Measurements from ENCODE around the gene ZNF653. TPM values are rescaled to one million over a fixed set of nuclear protein-coding genes. Genes with fewer than 3 reads are reported as not detected.
A peak's percentile ranks its signal among the peaks of the same experiment; 100 is the strongest.

Gene ZNF653
- total RNA-seq, 5 donors from 2014 or later (not counting 1 experiment from before 2014, with no cell fraction given), result 12.7 to 24.8 (median 22.2) TPM

- ChIA-PET POLR2A (interaction anchor here (0.5 to 0.7 kb wide), 3 partner anchors 24 to 630 kb away, joined by 4 to 8 read pairs (median 4); no protein-coding TSS in a partner anchor), CTCF (interaction anchor here in 1 of 2 donors (0.5 to 1.4 kb wide), 5 partner anchors 30 to 1039 kb away, joined by 3 to 6 read pairs (median 4); partner anchors contain the start of genes ELOF1 and ZNF491)
- H3K4me1 ChIP-seq (ENCODE audit: control insufficient read depth in 1 of 2, extremely low read depth in 1 of 2, insufficient read depth in 2 of 2, low read length in 2 of 2), result peaks cover 6 to 20% of the 10 kb centered on the region in 2 experiments
- no peaks in the 10 kb centered on the region for H3K9me3 Mint-ChIP-seq
- peak within 1 kb of the TSS; percentile 87 for H3K27ac ChIP-seq (ENCODE audit: low read length)
- H3K36me3 ChIP-seq (ENCODE audit: control insufficient read depth in 2 of 2, extremely low read depth in 1 of 2, insufficient read depth in 1 of 2, low read length in 1 of 2), result peaks cover 0 to 4% of the 10 kb centered on the region in 2 donors
- H3K9me3 ChIP-seq, result no peaks in the 10 kb centered on the region
- H3K4me3 Mint-ChIP-seq, result peak within 1 kb of the TSS; percentile 91 to 97 (median 95)
- H3K27ac Mint-ChIP-seq, result peak within 1 kb of the TSS; percentile 90 to 95
- H3K36me3 Mint-ChIP-seq, result peaks cover 5% of the 10 kb centered on the region
- under 1% methylated on average over 45 of the region's 47 CpGs for WGBS (ENCODE audit: insufficient coverage)
- peak; percentile 81 to 95 (median 90) for DNase-seq
- peaks cover 21 to 23% (median 22%) of the 10 kb centered on the region in 3 donors for H3K4me1 Mint-ChIP-seq
- no peaks in the 10 kb centered on the region for H3K27me3 ChIP-seq (replicated peaks in 1 of 2; ENCODE audit: control insufficient read depth in 2 of 2, extremely low read depth in 1 of 2, insufficient read depth in 2 of 2, low read length in 1 of 2)
- no peaks in the 10 kb centered on the region for H3K27me3 Mint-ChIP-seq
- H3K4me3 ChIP-seq (ENCODE audit: control insufficient read depth in 1 of 2, extremely low read depth in 1 of 2, low read length in 1 of 2), result peak within 1 kb of the TSS; percentile 85 to 96
- peak; percentile 99 to 100 (median 100) for ATAC-seq (replicated peaks in 1 of 4)
These were observed 23.1 kb upstream of the ZNF653 start, which contains the start of gene ECSIT for GRCh38 chr19:11528551-11529341. TSS of gene ECSIT (minus strand) at chr19:11529134. CDS start at chr19:11519170, 9,964 bp downstream.

DNA sequence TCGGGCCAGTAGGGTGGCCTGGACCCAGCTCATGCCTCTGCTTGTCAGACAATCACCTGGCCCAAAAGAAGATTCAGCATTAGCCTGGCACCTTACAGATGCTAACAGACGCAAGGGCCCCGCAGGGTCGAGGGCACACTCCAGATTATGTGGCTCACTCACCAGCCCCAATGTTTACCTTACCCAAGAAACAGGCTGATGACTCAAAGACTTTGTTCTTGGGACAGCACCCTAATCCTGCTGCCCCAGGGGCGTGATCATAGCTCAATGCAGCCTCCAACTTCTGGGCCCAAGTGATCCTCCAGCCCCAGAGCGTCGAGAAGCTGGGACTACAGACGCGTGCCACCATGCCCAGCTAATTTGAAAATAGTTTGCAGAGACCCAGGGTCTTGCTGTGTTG is 13.5 kb upstream of the ZNF653 start:
- H3K9me3 ChIP-seq, result no peaks in the 10 kb centered on the region
- ATAC-seq (replicated peaks in 1 of 4), result no peak
- no peak overlapping the region for H3K4me3 ChIP-seq (ENCODE audit: control insufficient read depth in 1 of 2, extremely low read depth in 1 of 2, low read length in 1 of 2)
- Mint-ChIP-seq H3K36me3 (peaks cover 31% of the 10 kb centered on the region), H3K27me3 (no peaks in the 10 kb centered on the region), H3K4me3 (no peak overlapping the region), H3K27ac (peak overlapping the region in 1 of 2 donors; percentile 4), H3K9me3 (no peaks in the 10 kb centered on the region), H3K4me1 (peaks cover 0 to 5% (median 0%) of the 10 kb centered on the region in 3 donors)
- 92% methylated on average over 9 of the region's 9 CpGs for WGBS (ENCODE audit: insufficient coverage)
- H3K27me3 ChIP-seq (replicated peaks in 1 of 2; ENCODE audit: control insufficient read depth in 2 of 2, extremely low read depth in 1 of 2, insufficient read depth in 2 of 2, low read length in 1 of 2), result no peaks in the 10 kb centered on the region
- no peaks in the 10 kb centered on the region for H3K4me1 ChIP-seq (ENCODE audit: control insufficient read depth in 1 of 2, extremely low read depth in 1 of 2, insufficient read depth in 2 of 2, low read length in 2 of 2)
- DNase-seq, result no peak
- H3K27ac ChIP-seq (ENCODE audit: low read length), result no peak overlapping the region
- ChIA-PET POLR2A (no interaction called here), CTCF (no interaction called here)
- H3K36me3 ChIP-seq (ENCODE audit: control insufficient read depth in 2 of 2, extremely low read depth in 1 of 2, insufficient read depth in 1 of 2, low read length in 1 of 2), result peaks cover 3 to 28% of the 10 kb centered on the region in 2 donors

GRCh38 chr19:11513946-11514345 is 8.3 kb upstream of the ZNF653 start:
- WGBS (ENCODE audit: insufficient coverage), result 96% methylated on average over 18 of the region's 20 CpGs
- ChIA-PET POLR2A (no interaction called here), CTCF (no interaction called here)
- H3K4me1 Mint-ChIP-seq, result no peaks in the 10 kb centered on the region
- no peaks in the 10 kb centered on the region for H3K9me3 Mint-ChIP-seq
- no peak for ATAC-seq (replicated peaks in 1 of 4)
- Histone ChIP-seq H3K27ac (ENCODE audit: low read length) (no peak overlapping the region), H3K27me3 (replicated peaks in 1 of 2; ENCODE audit: control insufficient read depth in 2 of 2, extremely low read depth in 1 of 2, insufficient read depth in 2 of 2, low read length in 1 of 2) (no peaks in the 10 kb centered on the region), H3K4me1 (ENCODE audit: control insufficient read depth in 1 of 2, extremely low read depth in 1 of 2, insufficient read depth in 2 of 2, low read length in 2 of 2) (no peaks in the 10 kb centered on the region), H3K9me3 (no peaks in the 10 kb centered on the region), H3K36me3 (ENCODE audit: control insufficient read depth in 2 of 2, extremely low read depth in 1 of 2, insufficient read depth in 1 of 2, low read length in 1 of 2) (peaks cover 7 to 38% of the 10 kb centered on the region in 2 donors), H3K4me3 (ENCODE audit: control insufficient read depth in 1 of 2, extremely low read depth in 1 of 2, low read length in 1 of 2) (no peak overlapping the region)
- peaks cover 28% of the 10 kb centered on the region for H3K36me3 Mint-ChIP-seq
- no peak overlapping the region for H3K4me3 Mint-ChIP-seq
- no peaks in the 10 kb centered on the region for H3K27me3 Mint-ChIP-seq
- DNase-seq, result no peak
- no peak overlapping the region for H3K27ac Mint-ChIP-seq

DNA sequence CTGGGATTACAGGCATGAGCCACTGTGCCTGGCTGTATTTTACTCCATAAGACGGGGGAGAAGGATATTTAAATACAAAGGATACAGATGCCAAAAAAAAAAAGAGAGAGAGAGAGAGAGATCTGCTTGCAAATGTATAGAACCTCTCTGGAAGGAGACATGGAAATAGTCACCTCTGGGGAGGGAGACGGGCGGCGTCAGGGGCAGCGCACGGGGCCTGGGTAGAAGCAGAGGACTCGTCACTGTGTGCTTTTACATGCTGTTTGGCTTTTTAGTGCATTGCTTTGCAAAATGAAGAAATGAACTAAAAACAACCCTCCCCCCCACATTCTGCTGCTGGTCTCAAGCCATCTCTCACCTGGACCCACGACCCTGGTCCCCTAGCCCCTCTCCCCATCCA is 4.8 kb upstream of the ZNF653 start:
- WGBS (ENCODE audit: insufficient coverage), result 75% methylated on average over 1 of the region's 8 CpGs
- Histone ChIP-seq H3K27ac (ENCODE audit: low read length) (no peak overlapping the region), H3K4me1 (ENCODE audit: control insufficient read depth in 1 of 2, extremely low read depth in 1 of 2, insufficient read depth in 2 of 2, low read length in 2 of 2) (peaks cover 2 to 12% of the 10 kb centered on the region in 2 experiments), H3K9me3 (no peaks in the 10 kb centered on the region), H3K27me3 (replicated peaks in 1 of 2; ENCODE audit: control insufficient read depth in 2 of 2, extremely low read depth in 1 of 2, insufficient read depth in 2 of 2, low read length in 1 of 2) (no peaks in the 10 kb centered on the region), H3K4me3 (ENCODE audit: control insufficient read depth in 1 of 2, extremely low read depth in 1 of 2, low read length in 1 of 2) (no peak overlapping the region), H3K36me3 (ENCODE audit: control insufficient read depth in 2 of 2, extremely low read depth in 1 of 2, insufficient read depth in 1 of 2, low read length in 1 of 2) (peaks cover 7 to 25% of the 10 kb centered on the region in 2 donors)
- Mint-ChIP-seq H3K4me1 (peaks cover 6 to 8% (median 7%) of the 10 kb centered on the region in 3 donors), H3K27ac (no peak overlapping the region), H3K27me3 (no peaks in the 10 kb centered on the region), H3K4me3 (no peak overlapping the region), H3K9me3 (no peaks in the 10 kb centered on the region), H3K36me3 (peaks cover 18% of the 10 kb centered on the region)
- ATAC-seq (replicated peaks in 1 of 4), result no peak
- DNase-seq, result no peak
- ChIA-PET POLR2A (no interaction called here), CTCF (no interaction called here)

DNA sequence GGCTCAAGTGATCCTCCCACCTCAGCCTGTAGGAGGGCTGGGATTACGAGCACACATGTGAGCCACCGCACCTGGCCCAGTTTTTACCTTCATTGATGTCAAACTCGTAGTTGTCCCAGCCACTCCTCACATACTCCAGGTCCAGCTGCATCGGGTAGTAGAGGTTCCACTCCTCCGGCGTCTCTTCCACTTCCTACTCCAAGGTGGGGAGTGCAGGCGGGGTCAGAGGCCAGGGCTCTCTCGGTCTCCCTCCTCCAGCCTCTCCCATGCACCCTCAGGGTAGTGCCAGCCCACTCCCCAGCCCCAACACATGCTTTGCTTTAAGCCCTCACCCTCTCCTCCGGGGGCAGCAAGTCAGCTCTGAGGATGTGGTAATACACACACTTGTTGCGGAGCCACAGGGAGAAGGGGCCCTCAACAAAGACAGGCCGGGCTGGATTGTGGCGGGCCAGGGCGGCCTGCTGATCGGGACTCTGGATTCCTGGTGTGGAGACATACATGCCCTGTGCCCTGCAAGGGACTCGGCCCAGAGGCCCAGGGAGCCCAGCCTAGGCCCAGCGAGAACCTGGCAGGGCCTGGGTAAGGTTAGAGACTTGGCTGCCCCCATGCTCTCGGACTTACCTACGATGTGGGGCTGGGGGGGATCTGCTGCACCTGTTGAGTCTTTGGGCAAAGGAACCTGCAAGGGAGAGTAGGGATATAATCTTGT is 1.9 kb upstream of the ZNF653 start:
- Histone ChIP-seq H3K4me1 (ENCODE audit: control insufficient read depth in 1 of 2, extremely low read depth in 1 of 2, insufficient read depth in 2 of 2, low read length in 2 of 2) (peaks cover 2 to 21% of the 10 kb centered on the region in 2 experiments), H3K27ac (ENCODE audit: low read length) (no peak overlapping the region), H3K4me3 (ENCODE audit: control insufficient read depth in 1 of 2, extremely low read depth in 1 of 2, low read length in 1 of 2) (no peak overlapping the region), H3K36me3 (ENCODE audit: control insufficient read depth in 2 of 2, extremely low read depth in 1 of 2, insufficient read depth in 1 of 2, low read length in 1 of 2) (peaks cover 6 to 11% of the 10 kb centered on the region in 2 donors), H3K9me3 (no peaks in the 10 kb centered on the region), H3K27me3 (replicated peaks in 1 of 2; ENCODE audit: control insufficient read depth in 2 of 2, extremely low read depth in 1 of 2, insufficient read depth in 2 of 2, low read length in 1 of 2) (no peaks in the 10 kb centered on the region)
- no peaks in the 10 kb centered on the region for H3K9me3 Mint-ChIP-seq
- no peaks in the 10 kb centered on the region for H3K27me3 Mint-ChIP-seq
- no peak overlapping the region for H3K27ac Mint-ChIP-seq
- 93% methylated on average over 11 of the region's 18 CpGs for WGBS (ENCODE audit: insufficient coverage)
- CTCF ChIA-PET, result no interaction called here
- H3K4me3 Mint-ChIP-seq, result peak overlapping the region; percentile 9 to 83 (median 71)
- POLR2A ChIA-PET, result no interaction called here
- DNase-seq (no peak), ATAC-seq (replicated peaks in 1 of 4) (no peak)
- peaks cover 18% of the 10 kb centered on the region for H3K36me3 Mint-ChIP-seq
- H3K4me1 Mint-ChIP-seq, result peaks cover 15 to 16% (median 16%) of the 10 kb centered on the region in 3 donors

GRCh38 chr19:11506967-11507366 is 1.3 kb upstream of the ZNF653 start:
- H3K4me1 Mint-ChIP-seq, result peaks cover 15 to 16% (median 16%) of the 10 kb centered on the region in 3 donors
- no peaks in the 10 kb centered on the region for H3K27me3 ChIP-seq (replicated peaks in 1 of 2; ENCODE audit: control insufficient read depth in 2 of 2, extremely low read depth in 1 of 2, insufficient read depth in 2 of 2, low read length in 1 of 2)
- peaks cover 18% of the 10 kb centered on the region for H3K36me3 Mint-ChIP-seq
- no peaks in the 10 kb centered on the region for H3K9me3 Mint-ChIP-seq
- no peaks in the 10 kb centered on the region for H3K27me3 Mint-ChIP-seq
- ChIA-PET CTCF (no interaction called here), POLR2A (no interaction called here)
- 100% methylated on average over 2 of the region's 6 CpGs for WGBS (ENCODE audit: insufficient coverage)
- peaks cover under 1 to 7% of the 10 kb centered on the region in 2 donors for H3K36me3 ChIP-seq (ENCODE audit: control insufficient read depth in 2 of 2, extremely low read depth in 1 of 2, insufficient read depth in 1 of 2, low read length in 1 of 2)
- peak overlapping the region; percentile 71 to 88 (median 83) for H3K4me3 Mint-ChIP-seq
- H3K9me3 ChIP-seq, result no peaks in the 10 kb centered on the region
- DNase-seq, result no peak
- no peak overlapping the region for H3K27ac ChIP-seq (ENCODE audit: low read length)
- ATAC-seq (replicated peaks in 1 of 4), result no peak
- H3K4me3 ChIP-seq (ENCODE audit: control insufficient read depth in 1 of 2, extremely low read depth in 1 of 2, low read length in 1 of 2), result no peak overlapping the region
- peaks cover 2 to 21% of the 10 kb centered on the region in 2 experiments for H3K4me1 ChIP-seq (ENCODE audit: control insufficient read depth in 1 of 2, extremely low read depth in 1 of 2, insufficient read depth in 2 of 2, low read length in 2 of 2)
- H3K27ac Mint-ChIP-seq, result peak overlapping the region in 1 of 2 donors; percentile 39
